Thyroid gland (tissue), 4 donors: ENCODE results near the gene ULK4. TPM values are rescaled to one million over a fixed set of nuclear protein-coding genes. Genes with fewer than 3 reads are reported as not detected.
"Not testable (repeated sequence)": the region's sequence is repeated elsewhere in the genome, so short reads cannot be mapped to it uniquely, and the experiment has no call there.

Source experiments
- DNase-seq, 2 donors: peaks; one replicate each; pipeline ENCODE4 v3.0.0-alpha.2; 2019
- H3K27ac ChIP-seq, 3 donors: fragments of 200-600 bp; sonication (generic); 1 replicate in 2 of 3; 2 replicates in 1 of 3; pipeline ENCODE4 v1.5.1; 2016 to 2019; ENCODE audit warnings: mild to moderate bottlenecking in 1 of 3, moderate library complexity in 1 of 3
- H3K27me3 ChIP-seq: fragments of 200-600 bp; sonication (generic); one replicate; pipeline ENCODE4 v1.5.1; 2019
- H3K36me3 ChIP-seq, 2 donors: fragments of 200-600 bp; sonication (generic); one replicate each; pipeline ENCODE4 v1.5.1; 2016 to 2019
- H3K4me1 ChIP-seq, 2 donors: fragments of 200-600 bp; sonication (generic); one replicate each; pipeline ENCODE4 v1.5.1; 2017 to 2019
- H3K4me3 ChIP-seq, 3 donors: fragments of 200-600 bp; sonication (generic); replicated peaks in 1 of 3; 1 replicate in 2 of 3; 2 replicates in 1 of 3; pipeline ENCODE4 v1.5.1; 2016; ENCODE audit warnings: mild to moderate bottlenecking in 1 of 3
- H3K9me3 ChIP-seq: fragments of 200-600 bp; sonication (generic); one replicate; pipeline ENCODE4 v1.5.1; 2017
- POLR2A ChIP-seq, 2 donors: fragments of 450-650 bp; IDR thresholded peaks; one replicate each; pipeline ENCODE4 v1.6.1; 2017; ENCODE audit warnings: antibody characterized with exemption in 2 of 2, mild to moderate bottlenecking in 2 of 2, moderate library complexity in 1 of 2
- WGBS, 2 donors: methylation state at CpG; one replicate each; pipeline ENCODE4 v1.1.5; 2017; 5-methylcytosine and 5-hydroxymethylcytosine counted together
- intact Hi-C: fragments of 100-400 bp; cut with DNase I; formaldehyde crosslinking; loops from one replicate; pipeline ENCODE4 v1.15.1; 2023
- total RNA-seq, 4 donors: library from RNA; depleted of rRNA; stranded (reverse); fragments of >200 nt; gene quantifications; one replicate each; pipeline ENCODE4 v1.2.3, GENCODE V29; 2016
- TF ChIP-seq, protein P1 (sequence below), 6 experiments: fragments of 200-600 bp in 3 of 6; fragments of 450-650 bp in 3 of 6; sonication (generic) in 3 of 6; IDR thresholded peaks; one replicate each; pipeline ENCODE4 v1.5.1; 2016 to 2019; ENCODE audit warnings: antibody characterized with exemption in 6 of 6, mild to moderate bottlenecking in 2 of 6, inconsistent platforms in 1 of 6, moderate library complexity in 1 of 6

ULK4 gene
- total RNA-seq, 4 donors from 2014 or later, result 18.7 to 58.2 (median 43.3) TPM

DNA sequence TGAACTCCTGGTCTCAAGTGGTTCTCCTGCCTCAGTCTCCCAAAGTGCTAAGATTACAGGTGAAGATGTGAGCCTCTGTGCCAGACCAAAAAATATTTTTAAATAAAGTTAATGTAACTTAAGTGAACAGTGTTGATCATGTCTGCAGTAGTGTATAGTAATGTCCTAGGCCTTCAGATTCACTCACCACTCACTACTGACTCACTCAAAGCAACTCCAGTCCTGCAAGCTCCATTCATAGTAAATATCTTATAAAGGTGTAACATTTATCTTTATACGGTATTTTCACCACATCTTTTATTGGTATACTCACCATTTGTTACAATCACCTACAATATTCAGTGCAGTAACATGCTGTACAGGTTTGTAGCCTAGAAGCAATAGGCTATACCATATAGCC, 264.2 kb downstream of the ULK4 start:
- H3K27me3 ChIP-seq, result no peaks in the 10 kb centered on the region
- DNase-seq, result no peak
- H3K4me3 ChIP-seq, result no peak overlapping the region
- H3K9me3 ChIP-seq, result no peaks in the 10 kb centered on the region
- WGBS, 2 donors, result 94 to 95% methylated on average over 1 of the region's 1 CpG
- H3K36me3 ChIP-seq, result no peaks in the 10 kb centered on the region
- no peak overlapping the region for H3K27ac ChIP-seq
- intact Hi-C loops, result no loop called here
- no peaks in the 10 kb centered on the region for H3K4me1 ChIP-seq
- no peak for TF ChIP-seq POLR2A (IDR thresholded peaks at IDR 0.05)
- TF ChIP-seq, protein P1, sequence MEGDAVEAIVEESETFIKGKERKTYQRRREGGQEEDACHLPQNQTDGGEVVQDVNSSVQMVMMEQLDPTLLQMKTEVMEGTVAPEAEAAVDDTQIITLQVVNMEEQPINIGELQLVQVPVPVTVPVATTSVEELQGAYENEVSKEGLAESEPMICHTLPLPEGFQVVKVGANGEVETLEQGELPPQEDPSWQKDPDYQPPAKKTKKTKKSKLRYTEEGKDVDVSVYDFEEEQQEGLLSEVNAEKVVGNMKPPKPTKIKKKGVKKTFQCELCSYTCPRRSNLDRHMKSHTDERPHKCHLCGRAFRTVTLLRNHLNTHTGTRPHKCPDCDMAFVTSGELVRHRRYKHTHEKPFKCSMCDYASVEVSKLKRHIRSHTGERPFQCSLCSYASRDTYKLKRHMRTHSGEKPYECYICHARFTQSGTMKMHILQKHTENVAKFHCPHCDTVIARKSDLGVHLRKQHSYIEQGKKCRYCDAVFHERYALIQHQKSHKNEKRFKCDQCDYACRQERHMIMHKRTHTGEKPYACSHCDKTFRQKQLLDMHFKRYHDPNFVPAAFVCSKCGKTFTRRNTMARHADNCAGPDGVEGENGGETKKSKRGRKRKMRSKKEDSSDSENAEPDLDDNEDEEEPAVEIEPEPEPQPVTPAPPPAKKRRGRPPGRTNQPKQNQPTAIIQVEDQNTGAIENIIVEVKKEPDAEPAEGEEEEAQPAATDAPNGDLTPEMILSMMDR (IDR thresholded peaks at IDR 0.05), result no peak

DNA sequence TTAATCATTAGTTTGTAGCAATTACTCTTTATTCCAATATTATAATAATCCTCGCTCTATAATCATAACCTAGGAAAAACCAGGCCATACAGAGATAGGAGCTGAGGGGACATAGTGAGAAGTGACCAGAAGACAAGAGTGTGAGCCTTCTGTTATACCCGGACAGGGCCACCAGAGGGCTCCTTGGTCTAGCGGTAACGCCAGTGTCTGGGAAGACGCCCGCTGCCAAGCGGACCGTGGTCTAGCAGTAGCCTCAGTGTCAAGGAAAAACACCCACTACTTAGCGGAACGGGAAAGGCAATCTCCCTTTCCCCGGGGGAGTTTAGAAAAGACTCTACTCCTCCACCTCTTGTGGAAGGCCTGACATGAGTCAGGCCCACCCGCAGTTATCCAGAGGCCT, 266.1 kb downstream of the ULK4 start:
- H3K9me3 ChIP-seq, intact Hi-C loops, H3K36me3 ChIP-seq, H3K4me1 ChIP-seq, H3K27me3 ChIP-seq, H3K4me3 ChIP-seq, H3K27ac ChIP-seq: not testable (repeated sequence)
- TF ChIP-seq, protein P1 (IDR thresholded peaks at IDR 0.05), result peak in 1 of 6 experiments; percentile 26
- WGBS, 2 donors, result 76 to 80% methylated on average over 12 of the region's 12 CpGs
- peak; percentile 24 to 45 for DNase-seq

DNA sequence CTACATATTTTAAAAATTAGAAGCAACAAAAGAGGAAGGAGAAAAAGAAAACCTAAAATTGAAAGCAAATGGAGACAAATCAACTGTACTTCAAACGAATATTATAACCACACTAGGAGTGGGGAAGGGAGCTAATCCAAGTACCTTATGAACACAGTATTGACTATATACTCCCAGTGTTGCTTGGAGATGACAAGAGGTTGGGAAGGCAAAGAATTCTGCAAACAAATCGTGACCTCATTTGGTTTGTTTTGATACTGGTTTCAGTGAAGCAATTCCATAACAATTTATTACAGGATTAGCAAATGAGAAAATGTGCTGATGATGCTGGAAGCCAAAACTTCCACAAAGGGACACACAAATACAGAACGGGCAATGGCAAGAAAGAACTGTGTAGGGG, 268.1 kb downstream of the ULK4 start:
- DNase-seq, result no peak
- Histone ChIP-seq H3K36me3 (no peaks in the 10 kb centered on the region), H3K9me3 (no peaks in the 10 kb centered on the region), H3K27me3 (no peaks in the 10 kb centered on the region), H3K4me1 (peaks cover 0 to 3% of the 10 kb centered on the region in 2 donors), H3K4me3 (no peak overlapping the region), H3K27ac (no peak overlapping the region)
- intact Hi-C loops, result no loop called here
- TF ChIP-seq POLR2A (IDR thresholded peaks at IDR 0.05), result no peak
- TF ChIP-seq, protein P1 (IDR thresholded peaks at IDR 0.05), result no peak
- 41 to 42% methylated on average over 3 of the region's 3 CpGs for WGBS, 2 donors

DNA sequence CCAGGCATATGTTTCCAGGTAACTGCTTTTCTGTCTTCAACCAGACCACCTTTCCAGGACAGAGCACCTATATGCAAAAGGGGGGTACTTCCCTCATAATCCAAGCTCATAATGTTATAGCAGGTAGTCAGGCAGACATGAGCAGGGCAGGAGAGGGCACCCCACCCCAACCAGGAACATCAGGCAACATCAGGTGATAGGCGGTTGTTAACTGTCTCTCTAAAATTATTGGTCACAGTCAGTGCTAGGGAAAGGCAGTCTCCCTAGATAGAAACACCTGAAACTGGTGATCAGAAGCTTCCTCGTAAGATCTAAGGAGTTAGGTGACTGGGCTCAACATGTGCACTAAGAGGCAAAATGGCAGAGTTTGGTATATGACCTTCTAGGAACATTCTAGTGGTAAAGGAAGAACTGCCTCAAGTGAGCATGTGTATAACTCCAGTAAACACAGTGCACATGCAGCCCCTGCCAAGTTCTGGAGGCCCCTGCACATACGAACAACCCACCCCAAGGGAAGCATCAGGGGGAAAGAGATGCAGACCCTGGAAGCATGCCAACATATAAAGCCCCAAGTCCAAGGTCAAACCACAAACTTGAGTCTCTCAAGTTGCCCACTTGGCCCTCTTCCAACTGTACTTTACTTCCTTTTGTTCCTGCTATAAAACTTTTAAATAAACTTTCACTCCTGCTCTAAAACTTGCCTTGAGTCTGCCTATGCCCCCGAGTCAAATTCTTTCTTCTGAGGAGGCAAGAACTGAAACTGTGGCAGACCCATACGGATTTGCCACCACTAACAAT, 270.9 kb downstream of the ULK4 start:
- Histone ChIP-seq H3K36me3 (no peaks in the 10 kb centered on the region), H3K4me1 (peaks cover 0 to 11% of the 10 kb centered on the region in 2 donors), H3K27me3 (no peaks in the 10 kb centered on the region), H3K4me3 (no peak overlapping the region), H3K27ac (no peak overlapping the region), H3K9me3 (no peaks in the 10 kb centered on the region)
- 64 to 65% methylated on average over 5 of the region's 5 CpGs for WGBS, 2 donors
- no peak for DNase-seq
- intact Hi-C loops, result no loop called here
- TF ChIP-seq POLR2A (IDR thresholded peaks at IDR 0.05), result no peak
- TF ChIP-seq, protein P1 (IDR thresholded peaks at IDR 0.05), result no peak

DNA sequence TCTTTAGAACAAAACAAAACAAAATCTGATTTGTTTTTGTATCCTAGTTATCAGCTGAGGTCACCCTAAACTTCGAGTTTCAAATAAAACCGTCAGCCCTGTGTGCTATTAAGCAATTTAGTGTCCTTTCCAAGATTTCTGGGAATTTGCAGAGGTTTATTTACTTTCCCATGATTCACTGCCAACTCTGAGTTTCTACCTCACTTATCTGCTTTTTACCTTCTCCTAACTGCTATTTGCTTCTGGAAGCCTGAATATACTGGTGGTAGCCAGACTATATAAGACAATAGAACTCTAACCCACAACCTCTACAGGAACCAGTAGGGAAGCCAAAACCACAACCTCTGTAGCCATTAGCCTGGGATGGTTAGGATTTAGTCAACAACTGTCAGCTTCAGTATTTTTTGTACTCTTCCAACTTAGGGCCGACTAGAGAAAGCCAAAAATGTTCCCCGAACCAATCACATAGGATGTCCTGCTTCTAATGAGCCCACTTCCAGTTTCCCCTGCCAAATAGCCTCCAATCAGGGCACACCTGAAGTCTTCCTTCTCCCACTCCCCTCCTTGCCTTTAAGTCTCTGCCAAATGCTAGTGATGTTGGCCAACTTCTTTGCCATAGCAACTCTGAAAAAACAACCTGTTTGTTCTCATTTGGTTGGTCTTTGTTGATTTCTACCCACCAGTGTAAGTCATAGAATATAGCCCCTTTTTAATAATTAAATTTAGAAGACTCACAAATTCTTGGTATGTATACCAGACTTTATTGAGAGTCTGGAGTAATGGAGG, 273.1 kb downstream of the ULK4 start:
- no peak for DNase-seq
- WGBS, 2 donors, result 62 to 68% methylated on average over 4 of the region's 4 CpGs
- TF ChIP-seq, protein P1 (IDR thresholded peaks at IDR 0.05), result no peak
- no peak for TF ChIP-seq POLR2A (IDR thresholded peaks at IDR 0.05)
- Histone ChIP-seq H3K27ac (peak overlapping the region; percentile 2 to 36 (median 19)), H3K27me3 (no peaks in the 10 kb centered on the region), H3K9me3 (no peaks in the 10 kb centered on the region), H3K4me3 (no peak overlapping the region), H3K36me3 (no peaks in the 10 kb centered on the region), H3K4me1 (peaks cover 0 to 12% of the 10 kb centered on the region in 2 donors)
- intact Hi-C loops, result no loop called here
